T-helper 1 cell treated with Interleukin-12 subunit alpha and Interleukin-12 subunit beta and Interleukin-4 antibody, amounts not matched to agents 30 μg/mL and 1 μg/mL, for 36 hours (primary cell): ENCODE results near the gene WNT11.

ENCODE experiments used
- H3K27ac Mint-ChIP-seq: one replicate; pipeline ENCODE4 v1.8.0; 2021; ENCODE audit warnings: mild to moderate bottlenecking, mixed read lengths
- H3K27me3 Mint-ChIP-seq: one replicate; pipeline ENCODE4 v1.8.0; 2021; ENCODE audit warnings: low read depth, mixed read lengths
- H3K36me3 Mint-ChIP-seq: one replicate; pipeline ENCODE4 v1.8.0; 2021; ENCODE audit warnings: low read depth, mixed read lengths
- H3K4me1 Mint-ChIP-seq: one replicate; pipeline ENCODE4 v1.8.0; 2021; ENCODE audit warnings: low read depth, mixed read lengths
- H3K4me3 Mint-ChIP-seq: one replicate; pipeline ENCODE4 v1.8.0; 2021; ENCODE audit warnings: mild to moderate bottlenecking, moderate library complexity, mixed read lengths
- H3K9me3 Mint-ChIP-seq: one replicate; pipeline ENCODE4 v1.8.0; 2021; ENCODE audit warnings: mixed read lengths

Gene WNT11

GRCh38 chr11:76206327-76207081, at the start of gene WNT11:
WNT11 (minus strand) TSS chr11:76206502; CDS start chr11:76206407, 95 bp downstream.
- Mint-ChIP-seq H3K36me3 (no peaks in the 10 kb centered on the region), H3K4me3 (peak within 1 kb of the TSS; percentile 77), H3K4me1 (peaks cover 11% of the 10 kb centered on the region), H3K9me3 (no peaks in the 10 kb centered on the region), H3K27ac (no peak within 1 kb of the TSS), H3K27me3 (peaks cover 53% of the 10 kb centered on the region)

GRCh38 chr11:76253416-76253815, 47.1 kb upstream of the WNT11 start:
- no peaks in the 10 kb centered on the region for H3K27me3 Mint-ChIP-seq

GRCh38 chr11:76252631-76253070, 46.3 kb upstream of the WNT11 start:
- H3K9me3 Mint-ChIP-seq = no peaks in the 10 kb centered on the region
- H3K4me1 Mint-ChIP-seq = peaks cover 2% of the 10 kb centered on the region

More at GRCh38 chr11:76253416-76253815, 47.1 kb upstream of the WNT11 start:
- no peak overlapping the region for H3K4me3 Mint-ChIP-seq
- H3K9me3 Mint-ChIP-seq = no peaks in the 10 kb centered on the region
- peaks cover 2% of the 10 kb centered on the region for H3K4me1 Mint-ChIP-seq
- H3K27ac Mint-ChIP-seq = no peak overlapping the region
- H3K36me3 Mint-ChIP-seq = no peaks in the 10 kb centered on the region

GRCh38 chr11:76251576-76251975, 45.3 kb upstream of the WNT11 start:
- Mint-ChIP-seq H3K36me3 (no peaks in the 10 kb centered on the region), H3K4me3 (no peak overlapping the region), H3K27me3 (no peaks in the 10 kb centered on the region), H3K9me3 (no peaks in the 10 kb centered on the region), H3K27ac (no peak overlapping the region), H3K4me1 (peaks cover 2% of the 10 kb centered on the region)

More at GRCh38 chr11:76252631-76253070, 46.3 kb upstream of the WNT11 start:
- Mint-ChIP-seq H3K27me3 (no peaks in the 10 kb centered on the region), H3K36me3 (no peaks in the 10 kb centered on the region), H3K4me3 (no peak overlapping the region), H3K27ac (no peak overlapping the region)

- Mint-ChIP-seq H3K4me1 (peaks cover 2% of the 10 kb centered on the region), H3K9me3 (no peaks in the 10 kb centered on the region), H3K4me3 (no peak overlapping the region), H3K27me3 (no peaks in the 10 kb centered on the region), H3K36me3 (no peaks in the 10 kb centered on the region), H3K27ac (no peak overlapping the region)
Observed at GRCh38 chr11:76251226-76251575, 44.9 kb upstream of the WNT11 start.

GRCh38 chr11:76250520-76251225, 44.4 kb upstream of the WNT11 start:
- Mint-ChIP-seq H3K36me3 (no peaks in the 10 kb centered on the region), H3K9me3 (no peaks in the 10 kb centered on the region), H3K4me3 (no peak overlapping the region), H3K27me3 (no peaks in the 10 kb centered on the region), H3K4me1 (peaks cover 2% of the 10 kb centered on the region), H3K27ac (no peak overlapping the region)

GRCh38 chr11:76249195-76249741, 43.0 kb upstream of the WNT11 start:
- Mint-ChIP-seq H3K9me3 (no peaks in the 10 kb centered on the region), H3K27me3 (peaks cover 6% of the 10 kb centered on the region), H3K4me1 (peaks cover 2% of the 10 kb centered on the region), H3K36me3 (no peaks in the 10 kb centered on the region), H3K4me3 (no peak overlapping the region), H3K27ac (no peak overlapping the region)

GRCh38 chr11:76248210-76248609, 41.9 kb upstream of the WNT11 start:
- H3K9me3 Mint-ChIP-seq = no peaks in the 10 kb centered on the region

GRCh38 chr11:76247091-76247490, 40.8 kb upstream of the WNT11 start:
- Mint-ChIP-seq H3K27me3 (peaks cover 6% of the 10 kb centered on the region), H3K36me3 (no peaks in the 10 kb centered on the region), H3K27ac (no peak overlapping the region), H3K4me3 (no peak overlapping the region), H3K4me1 (no peaks in the 10 kb centered on the region), H3K9me3 (no peaks in the 10 kb centered on the region)

More at GRCh38 chr11:76248210-76248609, 41.9 kb upstream of the WNT11 start:
- H3K4me1 Mint-ChIP-seq = no peaks in the 10 kb centered on the region
- H3K27ac Mint-ChIP-seq = no peak overlapping the region
- no peak overlapping the region for H3K4me3 Mint-ChIP-seq
- H3K36me3 Mint-ChIP-seq = no peaks in the 10 kb centered on the region
- peaks cover 6% of the 10 kb centered on the region for H3K27me3 Mint-ChIP-seq

GRCh38 chr11:76246271-76246933, 40.1 kb upstream of the WNT11 start:
- H3K4me3 Mint-ChIP-seq = no peak overlapping the region
- no peaks in the 10 kb centered on the region for H3K4me1 Mint-ChIP-seq
- peaks cover 6% of the 10 kb centered on the region for H3K27me3 Mint-ChIP-seq
- no peaks in the 10 kb centered on the region for H3K36me3 Mint-ChIP-seq
- no peak overlapping the region for H3K27ac Mint-ChIP-seq
- H3K9me3 Mint-ChIP-seq = no peaks in the 10 kb centered on the region

GRCh38 chr11:76245720-76246119, 39.4 kb upstream of the WNT11 start:
- Mint-ChIP-seq H3K27me3 (peaks cover 6% of the 10 kb centered on the region), H3K4me1 (no peaks in the 10 kb centered on the region), H3K9me3 (no peaks in the 10 kb centered on the region), H3K4me3 (no peak overlapping the region), H3K36me3 (no peaks in the 10 kb centered on the region), H3K27ac (no peak overlapping the region)

- no peak overlapping the region for H3K27ac Mint-ChIP-seq
- peaks cover 11% of the 10 kb centered on the region for H3K27me3 Mint-ChIP-seq
- H3K4me1 Mint-ChIP-seq = no peaks in the 10 kb centered on the region
- no peak overlapping the region for H3K4me3 Mint-ChIP-seq
- H3K36me3 Mint-ChIP-seq = no peaks in the 10 kb centered on the region
- H3K9me3 Mint-ChIP-seq = no peaks in the 10 kb centered on the region
Observed at GRCh38 chr11:76244316-76244851, 38.1 kb upstream of the WNT11 start.

GRCh38 chr11:76243957-76244285, 37.6 kb upstream of the WNT11 start:
- no peaks in the 10 kb centered on the region for H3K36me3 Mint-ChIP-seq
- no peaks in the 10 kb centered on the region for H3K4me1 Mint-ChIP-seq
- peaks cover 11% of the 10 kb centered on the region for H3K27me3 Mint-ChIP-seq
- H3K4me3 Mint-ChIP-seq = no peak overlapping the region
- H3K27ac Mint-ChIP-seq = no peak overlapping the region
- no peaks in the 10 kb centered on the region for H3K9me3 Mint-ChIP-seq

- H3K4me3 Mint-ChIP-seq = no peak overlapping the region
- no peaks in the 10 kb centered on the region for H3K4me1 Mint-ChIP-seq
- peaks cover 11% of the 10 kb centered on the region for H3K27me3 Mint-ChIP-seq
- H3K9me3 Mint-ChIP-seq = no peaks in the 10 kb centered on the region
- H3K36me3 Mint-ChIP-seq = no peaks in the 10 kb centered on the region
- no peak overlapping the region for H3K27ac Mint-ChIP-seq
Observed at GRCh38 chr11:76243193-76243956, 37.1 kb upstream of the WNT11 start.
